Dedifferentiated amniotic fluid mesenchymal stem cell (primary cell): Measurements from ENCODE around the gene MYH10.

ENCODE experiments used
- DNase-seq: peaks from one replicate; pipeline ENCODE4 v3.0.0-alpha.2; 2016; ENCODE audit errors: extremely low spot score

The MYH10 gene

GRCh38 chr17:8609910-8610309 is 20.6 kb downstream of the MYH10 start:
- DNase-seq: no peak

DNA sequence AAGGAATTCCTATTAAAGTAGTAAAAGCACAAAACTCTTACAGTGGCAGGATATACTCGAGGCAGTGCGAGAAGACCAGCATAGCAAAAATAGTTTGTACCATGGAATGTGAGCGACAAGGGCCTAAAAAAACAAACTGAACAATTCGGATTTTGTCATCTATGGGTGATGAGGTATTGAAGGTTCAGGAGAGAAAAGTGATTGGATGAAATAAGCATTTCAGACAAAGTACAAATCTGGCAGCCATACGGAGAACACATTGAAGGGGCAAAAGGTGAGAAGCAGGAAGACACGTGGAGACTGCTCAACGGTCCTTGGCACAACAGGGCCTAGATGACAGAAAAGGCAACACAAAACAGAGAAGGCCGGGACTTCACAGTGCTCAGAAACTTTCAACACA is 22.5 kb downstream of the MYH10 start:
- no peak for DNase-seq

GRCh38 chr17:8606401-8606800 is 24.1 kb downstream of the MYH10 start:
- DNase-seq: no peak

- DNase-seq: no peak
These were observed 27.8 kb downstream of the MYH10 start for GRCh38 chr17:8602679-8603078.

DNA sequence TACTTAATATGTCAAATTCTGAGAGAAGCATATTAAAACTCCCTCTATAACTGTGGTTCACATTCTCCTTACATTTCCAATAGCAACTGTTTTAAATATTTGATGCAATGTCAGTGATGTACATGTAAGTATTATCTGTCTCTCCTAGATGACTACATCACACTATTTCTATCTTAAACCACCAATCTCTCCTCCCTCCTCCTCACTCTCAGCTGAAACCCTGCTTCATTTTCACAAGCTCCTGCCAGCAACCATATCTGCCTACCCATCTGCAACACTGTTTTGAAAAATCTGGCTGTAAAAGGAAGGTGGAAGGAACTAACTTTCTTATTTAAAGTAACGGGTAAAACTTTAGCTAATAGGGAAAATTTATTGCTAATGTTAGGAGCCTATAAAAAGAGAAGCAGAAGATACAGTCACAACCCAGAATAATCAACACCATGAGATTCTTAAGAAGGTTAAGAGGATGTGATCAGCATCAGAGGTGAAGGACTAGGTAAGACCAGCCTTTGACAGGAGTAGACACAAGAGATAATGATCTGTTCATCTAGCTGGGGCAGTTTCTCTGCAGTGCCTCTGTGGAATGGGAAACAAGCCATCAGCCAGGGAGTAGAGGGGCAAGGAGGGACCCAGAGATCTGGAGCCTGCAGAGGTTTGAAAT is 31.0 kb downstream of the MYH10 start:
- no peak for DNase-seq

DNA sequence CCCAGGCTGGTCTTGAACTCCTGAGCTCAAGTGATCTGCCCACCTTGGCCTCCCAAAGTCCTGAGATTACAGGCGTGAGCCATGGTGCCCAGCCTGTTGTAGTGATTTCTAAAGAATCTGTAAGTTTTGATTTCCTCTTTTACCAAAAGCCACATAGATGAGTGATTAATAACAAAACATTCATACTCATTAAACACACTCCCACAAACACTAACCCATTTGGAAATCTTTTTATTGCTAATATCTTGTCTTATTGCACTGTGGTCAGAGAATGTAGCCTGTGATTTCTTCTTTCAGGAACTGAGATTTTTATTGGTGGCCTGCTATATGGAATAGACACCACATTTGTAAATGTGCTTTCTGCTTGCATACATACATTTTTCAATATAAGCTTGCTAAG is 31.6 kb downstream of the MYH10 start:
- no peak for DNase-seq

- DNase-seq: no peak
These were observed 36.7 kb downstream of the MYH10 start for GRCh38 chr17:8593830-8594229.

DNA sequence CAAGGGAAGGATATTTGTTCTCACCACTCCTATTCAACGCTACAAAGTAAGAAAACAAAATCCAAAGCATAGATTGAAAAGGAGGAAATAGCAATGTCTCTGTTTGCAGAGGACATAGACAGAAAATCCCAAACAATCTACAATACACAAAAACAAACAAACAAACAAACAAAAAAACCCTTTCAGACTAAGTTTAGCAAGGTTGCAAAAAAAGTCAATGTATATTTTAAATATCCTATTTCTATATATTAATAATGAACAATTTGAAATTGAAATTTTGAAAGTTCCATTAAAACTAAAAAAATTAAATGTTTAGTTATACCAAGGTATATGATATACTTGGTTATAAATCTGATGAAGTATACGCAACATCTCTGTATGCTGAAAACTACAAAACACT is 37.2 kb downstream of the MYH10 start:
- DNase-seq: no peak

DNA sequence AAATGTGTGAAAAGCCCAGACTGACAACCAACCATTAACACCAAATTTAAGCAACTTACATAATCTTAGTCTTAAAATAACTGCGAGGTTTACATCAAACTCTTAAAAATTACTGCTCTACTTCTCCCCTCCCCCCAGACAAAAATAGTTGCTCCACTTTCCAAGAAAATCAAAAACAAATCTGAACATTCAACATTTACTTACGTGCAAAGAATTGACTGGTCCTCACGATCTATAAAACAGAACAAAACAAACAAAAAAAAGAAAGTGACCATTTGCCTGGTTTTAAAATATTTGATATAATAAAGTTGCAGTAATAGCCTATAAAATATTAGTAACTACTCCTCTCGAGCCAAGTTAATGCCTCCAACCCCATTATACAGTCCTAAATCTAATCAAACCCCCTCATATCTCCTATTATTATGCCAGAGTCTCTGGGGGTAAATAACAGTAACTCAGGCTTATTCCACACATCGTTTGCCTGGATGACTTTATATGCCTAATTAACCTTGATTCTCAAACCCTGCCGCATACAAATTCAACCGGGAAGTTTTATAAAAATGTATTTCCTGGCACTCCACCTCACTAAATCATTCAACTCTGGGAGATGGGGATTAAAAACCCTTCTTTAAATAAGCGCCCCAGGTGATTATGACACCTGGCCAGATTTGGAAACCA is 41.5 kb downstream of the MYH10 start:
- DNase-seq: no peak

DNA sequence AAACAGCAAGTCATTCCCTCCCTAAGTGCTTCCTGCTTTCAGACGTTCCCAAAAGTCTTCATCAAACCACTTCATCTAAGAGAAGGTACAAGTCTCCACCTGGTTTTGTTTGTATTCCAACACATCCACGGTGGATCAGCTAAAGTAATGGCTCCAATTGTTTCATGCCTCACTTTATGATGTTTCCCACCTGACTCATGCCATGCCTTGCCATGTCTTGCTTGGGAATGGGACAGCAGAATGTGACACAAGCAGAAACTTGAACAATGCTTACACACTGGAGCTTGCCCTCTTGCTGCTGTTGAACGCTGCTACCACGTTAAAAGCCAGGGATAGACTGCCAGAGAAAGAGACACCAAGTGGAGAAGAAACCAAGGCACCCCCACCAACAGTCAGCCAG is 43.8 kb downstream of the MYH10 start:
- DNase-seq: no peak

DNA sequence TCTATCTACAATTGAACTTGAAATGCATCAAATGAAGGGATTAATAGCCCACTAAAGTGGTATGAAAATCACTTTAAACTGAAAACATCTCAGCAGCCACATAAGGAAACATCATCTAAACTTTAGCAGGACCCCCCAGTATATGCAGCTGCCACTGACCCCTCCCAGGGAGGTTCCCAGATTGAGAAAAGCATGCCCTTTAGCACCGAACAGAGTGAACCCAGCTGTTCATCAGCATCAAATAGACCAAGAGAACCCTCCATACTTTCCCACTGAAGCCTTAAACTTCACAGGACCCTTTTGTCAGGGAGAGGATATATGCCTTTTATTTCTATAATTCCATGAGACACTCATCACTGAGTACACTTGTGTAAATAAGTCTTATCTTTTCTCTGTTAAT is 44.6 kb downstream of the MYH10 start:
- DNase-seq: no peak

GRCh38 chr17:8583954-8584353 is 46.6 kb downstream of the MYH10 start:
- DNase-seq: no peak

GRCh38 chr17:8580952-8581658 is 49.4 kb downstream of the MYH10 start:
- no peak for DNase-seq

DNA sequence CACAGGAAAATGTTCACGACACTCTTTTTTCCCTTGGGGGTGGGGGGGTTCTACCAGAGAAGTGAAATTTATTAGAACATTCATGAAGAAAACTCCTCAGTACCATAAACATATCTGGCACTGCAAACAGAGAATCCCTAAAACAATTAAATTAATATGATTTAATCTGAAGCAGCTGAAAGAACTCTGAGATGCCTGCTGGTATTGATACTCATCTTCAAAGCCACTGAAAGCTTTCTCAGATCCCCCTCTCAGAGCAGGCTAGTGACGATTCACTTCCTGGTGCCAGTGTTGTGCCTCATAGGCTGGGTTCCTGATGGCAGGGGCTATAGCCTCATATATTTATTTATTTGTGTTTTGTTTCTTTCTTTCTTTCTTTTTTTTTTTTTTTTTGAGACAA is 52.7 kb downstream of the MYH10 start:
- no peak for DNase-seq

DNA sequence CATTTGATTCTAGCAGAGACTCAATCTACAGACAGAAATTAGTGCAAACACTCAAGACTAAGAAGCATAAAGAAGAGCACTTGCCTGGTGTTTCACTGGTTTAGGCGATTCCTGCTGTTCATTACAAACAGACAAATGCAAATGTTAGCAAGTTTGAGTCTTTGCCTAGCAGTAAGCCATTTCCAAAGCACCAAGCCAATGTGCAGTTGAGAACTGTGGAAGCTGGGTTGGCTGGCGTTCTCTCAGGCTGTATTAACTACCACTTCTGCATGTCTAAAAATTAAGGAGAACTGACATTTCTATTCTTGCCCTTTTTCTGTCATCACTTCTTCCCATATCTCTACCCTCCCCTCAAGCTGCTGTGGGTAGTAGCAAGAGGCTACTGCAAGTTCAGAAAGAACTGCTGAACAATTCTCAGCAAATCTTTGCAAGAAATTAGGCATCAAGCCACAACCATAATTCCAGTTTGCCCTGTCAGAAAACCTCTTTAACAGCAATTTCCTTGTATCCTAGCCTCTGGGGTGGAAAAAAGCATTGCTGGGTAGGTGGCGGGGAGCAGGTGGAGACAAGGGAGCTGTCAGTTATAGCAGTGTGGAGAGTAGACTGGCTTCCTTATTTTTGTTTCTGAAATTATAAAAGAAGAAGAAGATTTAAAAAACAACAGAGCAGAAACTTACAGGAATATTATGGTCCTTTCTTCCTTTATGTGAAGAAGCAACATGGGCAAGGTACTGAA is 53.8 kb downstream of the MYH10 start:
- DNase-seq: no peak

GRCh38 chr17:8574687-8575086 is 55.8 kb downstream of the MYH10 start:
- no peak for DNase-seq

DNA sequence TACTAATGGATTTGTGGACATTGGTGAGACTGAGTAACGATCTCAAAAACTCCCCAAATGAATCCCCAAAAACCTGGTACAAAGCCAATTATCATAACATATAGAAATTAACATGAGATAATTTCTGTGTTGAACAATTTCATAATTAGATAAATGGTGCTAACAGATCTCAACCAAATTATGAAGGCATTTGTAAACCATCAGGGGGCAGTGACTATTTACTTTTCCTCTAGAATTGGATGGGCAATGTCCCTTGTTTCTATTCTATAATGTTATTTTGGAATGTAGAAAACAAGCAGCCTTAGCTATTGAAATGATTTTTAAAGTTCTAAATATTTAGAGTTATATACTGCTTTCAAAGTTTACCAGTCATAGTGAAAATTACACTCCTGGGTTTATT is 57.8 kb downstream of the MYH10 start:
- DNase-seq: no peak

DNA sequence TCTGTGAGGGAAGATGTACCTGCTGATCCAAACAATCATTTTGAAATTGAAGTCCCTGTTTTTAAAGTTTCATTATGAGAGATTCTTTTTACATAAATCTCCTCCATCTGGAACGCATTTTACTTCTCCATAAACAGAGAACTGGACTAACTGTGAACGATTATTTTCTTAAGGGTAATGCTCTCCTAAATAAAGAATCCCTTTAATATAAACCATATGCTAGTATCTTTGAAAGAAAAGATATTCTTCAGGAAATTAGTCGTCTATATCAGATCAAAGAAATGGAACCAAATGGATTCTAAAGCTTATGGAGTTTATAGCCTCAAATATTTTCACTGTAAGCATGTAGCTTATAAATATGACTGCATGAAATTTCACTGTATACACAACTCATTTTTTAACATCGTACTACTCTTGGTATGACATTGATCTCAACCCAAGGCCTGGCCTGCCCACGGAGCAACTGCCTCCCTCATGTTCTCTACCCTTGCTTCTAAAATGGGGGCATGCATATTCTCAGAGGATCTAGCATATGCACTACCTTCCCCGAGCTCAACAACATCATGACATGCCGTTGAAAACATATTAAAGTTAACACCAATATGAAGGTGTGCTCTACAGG is 66.4 kb downstream of the MYH10 start:
- DNase-seq: peak; percentile 68

- DNase-seq: no peak
These were observed 67.3 kb downstream of the MYH10 start for GRCh38 chr17:8563024-8563776.

DNA sequence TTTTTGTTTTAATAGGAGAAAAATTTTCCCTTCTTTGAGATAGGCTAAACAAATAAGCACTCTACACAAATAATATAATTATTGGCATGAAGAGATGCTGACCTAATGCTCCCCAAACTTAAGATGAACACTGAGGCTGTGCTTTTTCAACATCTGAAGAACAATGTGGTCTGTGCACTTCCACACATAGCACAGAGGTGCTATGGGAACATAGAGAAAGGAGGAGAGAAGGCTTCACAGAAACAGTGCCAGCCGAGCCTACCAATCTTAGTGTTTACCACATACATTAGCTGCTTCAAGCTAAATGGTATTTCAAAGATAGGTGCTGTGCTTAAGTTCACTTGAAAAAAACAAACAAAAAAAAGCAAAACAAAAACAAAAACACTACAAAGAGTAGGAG is 72.4 kb downstream of the MYH10 start:
- no peak for DNase-seq

DNA sequence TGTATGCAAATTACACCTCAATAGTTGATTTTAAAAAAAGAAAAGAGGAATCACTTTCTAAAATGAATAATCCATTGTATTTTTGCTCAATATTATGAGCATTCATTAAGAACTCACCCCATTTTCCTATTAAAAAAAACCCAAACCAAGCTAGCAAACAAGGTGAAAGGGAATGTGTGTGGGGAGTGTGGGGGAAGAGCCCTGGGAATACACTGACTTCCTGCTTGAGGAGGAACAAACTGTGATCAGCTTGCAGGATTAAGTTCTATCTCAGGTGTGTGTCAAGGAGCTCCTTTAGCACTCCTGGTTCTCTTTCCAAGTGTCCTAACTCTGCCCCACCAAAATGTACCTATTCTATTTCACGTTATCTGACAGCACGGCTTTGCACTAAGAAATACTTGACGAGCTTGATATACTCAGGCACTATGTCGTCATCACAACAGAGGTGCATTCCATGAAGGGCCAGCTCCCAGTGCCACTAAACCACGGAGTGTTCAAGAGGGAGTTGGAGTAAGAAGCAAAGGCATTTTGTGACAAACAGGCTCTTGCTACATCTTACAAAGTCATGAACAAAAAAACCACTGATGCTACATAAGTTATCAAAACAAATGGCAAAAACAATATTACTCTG is 73.2 kb downstream of the MYH10 start:
- no peak for DNase-seq
